PFSK-1 (cell line): ENCODE results near the gene LBHD2.

Source experiments
- FOXP2 ChIP-seq: optimal IDR thresholded peaks from 2 replicates; pipeline ENCODE3; 2011; ENCODE audit warnings: borderline replicate concordance, control low read depth, inconsistent platforms; ENCODE audit not compliant: insufficient read depth; ENCODE audit errors: extremely low read length, extremely low read depth
- POLR2AphosphoS5 ChIP-seq: IDR thresholded peaks from 2 replicates; pipeline ENCODE4 v1.6.1; 2012; ENCODE audit warnings: low read depth, mild to moderate bottlenecking, control low read depth, low read length, moderate library complexity
- REST ChIP-seq, 2 experiments: IDR thresholded peaks; 2 replicates each; pipeline versions ENCODE4 v1.6.1 to v1.8.0; 2011 to 2012; ENCODE audit warnings: low read depth in 2 of 2, low read length in 2 of 2, control low read depth in 1 of 2, inconsistent platforms in 1 of 2, mild to moderate bottlenecking in 1 of 2, moderate library complexity in 1 of 2; ENCODE audit not compliant: insufficient read depth in 1 of 2
- SIN3A ChIP-seq: IDR thresholded peaks from 2 replicates; pipeline ENCODE4 v1.6.1; 2012; ENCODE audit warnings: mild to moderate bottlenecking, low read length, moderate library complexity, borderline replicate concordance; ENCODE audit not compliant: insufficient read depth
- TAF1 ChIP-seq: IDR thresholded peaks from 2 replicates; pipeline ENCODE4 v1.6.1; 2012; ENCODE audit warnings: low read length, control low read depth, borderline replicate concordance; ENCODE audit not compliant: insufficient read depth

LBHD2 gene

GRCh38 chr14:103118018-103118662 lies 34.1 kb downstream of the LBHD2 start:
- TF ChIP-seq TAF1, result no peak
- no peak for TF ChIP-seq REST (IDR thresholded peaks at IDR 0.05; ENCODE audit: insufficient read depth in 1 of 2, low read depth in 2 of 2, low read length in 2 of 2)
- no peak for TF ChIP-seq POLR2AphosphoS5
- no peak for TF ChIP-seq SIN3A
- TF ChIP-seq FOXP2, result no peak

- TF ChIP-seq REST (IDR thresholded peaks at IDR 0.05; ENCODE audit: insufficient read depth in 1 of 2, low read depth in 2 of 2, low read length in 2 of 2) (no peak), SIN3A (no peak), TAF1 (no peak), POLR2AphosphoS5 (no peak), FOXP2 (no peak)
These were observed 34.8 kb downstream of the LBHD2 start for GRCh38 chr14:103118663-103119404.

GRCh38 chr14:103121121-103121845 lies 37.3 kb downstream of the LBHD2 start:
- TF ChIP-seq SIN3A (no peak), FOXP2 (no peak), POLR2AphosphoS5 (no peak), TAF1 (no peak)

GRCh38 chr14:103121846-103122584 lies 38.0 kb downstream of the LBHD2 start:
- no peak for TF ChIP-seq SIN3A
- no peak for TF ChIP-seq TAF1
- TF ChIP-seq POLR2AphosphoS5, result no peak
- TF ChIP-seq REST (IDR thresholded peaks at IDR 0.05; ENCODE audit: insufficient read depth in 1 of 2, low read depth in 2 of 2, low read length in 2 of 2), result no peak
- no peak for TF ChIP-seq FOXP2

- TF ChIP-seq POLR2AphosphoS5 (no peak), SIN3A (no peak), FOXP2 (no peak), TAF1 (no peak), REST (IDR thresholded peaks at IDR 0.05; ENCODE audit: insufficient read depth in 1 of 2, low read depth in 2 of 2, low read length in 2 of 2) (no peak)
These were observed 38.6 kb downstream of the LBHD2 start for GRCh38 chr14:103122585-103122946.
